ENCODE data around the gene PRPS1. TPM values are rescaled to one million over a fixed set of nuclear protein-coding genes. Genes with fewer than 3 reads are reported as not detected.
A peak's percentile ranks its signal among the peaks of the same experiment; 100 is the strongest.

Gene PRPS1
- total and polyA plus RNA-seq, 5 donors from 2014 or later: 49.6 to 69.4 (median 57.9) TPM

GRCh38 chrX:107699616-107700015, 71.3 kb downstream of the PRPS1 start:
- Mint-ChIP-seq H3K9me3 (no peaks in the 10 kb centered on the region), H3K4me1 (peaks cover 9 to 19% (median 9%) of the 10 kb centered on the region in 4 donors), H3K4me3 (no peak overlapping the region), H3K27ac (peak overlapping the region in 1 of 3 donors; percentile 59), H3K36me3 (no peaks in the 10 kb centered on the region), H3K27me3 (no peaks in the 10 kb centered on the region)
- Histone ChIP-seq H3K9me3 (ENCODE audit: control insufficient read depth in 2 of 2, low read length in 2 of 2) (no peaks in the 10 kb centered on the region), H3K36me3 (ENCODE audit: control insufficient read depth, insufficient read depth, low read length) (no peaks in the 10 kb centered on the region), H3K4me3 (ENCODE audit: low read depth, low read length) (no peak overlapping the region), H3K27ac (ENCODE audit: insufficient read depth, low read length, poor library complexity, severe bottlenecking) (no peak overlapping the region), H3K4me1 (ENCODE audit: control insufficient read depth, insufficient read depth, low read length, poor library complexity, severe bottlenecking) (no peaks in the 10 kb centered on the region), H3K27me3 (ENCODE audit: control insufficient read depth, insufficient read depth, low read length) (no peaks in the 10 kb centered on the region)
- DNase-seq: no peak
- ATAC-seq (ENCODE audit: low read depth in 2 of 2): no peak

- peak overlapping the region in 1 of 3 donors; percentile 59 for H3K27ac Mint-ChIP-seq
Measured at GRCh38 chrX:107700317-107700774, 72.0 kb downstream of the PRPS1 start.

More at GRCh38 chrX:107700317-107700774, 72.0 kb downstream of the PRPS1 start:
- Mint-ChIP-seq H3K4me3 (no peak overlapping the region), H3K9me3 (no peaks in the 10 kb centered on the region), H3K36me3 (no peaks in the 10 kb centered on the region), H3K27me3 (no peaks in the 10 kb centered on the region), H3K4me1 (peaks cover 9 to 19% (median 9%) of the 10 kb centered on the region in 4 donors)
- no peak overlapping the region for H3K4me3 ChIP-seq (ENCODE audit: low read depth, low read length)
- H3K27me3 ChIP-seq (ENCODE audit: control insufficient read depth, insufficient read depth, low read length): no peaks in the 10 kb centered on the region
- no peaks in the 10 kb centered on the region for H3K4me1 ChIP-seq (ENCODE audit: control insufficient read depth, insufficient read depth, low read length, poor library complexity, severe bottlenecking)
- ATAC-seq (ENCODE audit: low read depth in 2 of 2) (no peak), DNase-seq (no peak)
- no peaks in the 10 kb centered on the region for H3K36me3 ChIP-seq (ENCODE audit: control insufficient read depth, insufficient read depth, low read length)
- no peaks in the 10 kb centered on the region for H3K9me3 ChIP-seq (ENCODE audit: control insufficient read depth in 2 of 2, low read length in 2 of 2)
- H3K27ac ChIP-seq (ENCODE audit: insufficient read depth, low read length, poor library complexity, severe bottlenecking): no peak overlapping the region

Other genes with a start within 250 kb of the PRPS1 start
- gene FRMPD3, start 178.9 kb upstream of the PRPS1 start, total RNA-seq: not detected
- not detected for gene FRMPD3, start 178.9 kb upstream of the PRPS1 start, polyA plus RNA-seq
- 2,718 TPM for gene TSC22D3, start 147.3 kb downstream of the PRPS1 start, total RNA-seq
- gene TSC22D3, start 147.3 kb downstream of the PRPS1 start, polyA plus RNA-seq: 1,000 to 10,000 TPM in 2 of 4 donors, 100 to 1,000 TPM in 2; 624 to 1,092 (median 913) TPM
- not detected for gene NCBP2L, start 149.2 kb downstream of the PRPS1 start, total RNA-seq
- gene NCBP2L, start 149.2 kb downstream of the PRPS1 start, polyA plus RNA-seq: not detected
- gene MID2, start 197.4 kb downstream of the PRPS1 start, total RNA-seq: 6.6 TPM
- gene MID2, start 197.4 kb downstream of the PRPS1 start, polyA plus RNA-seq: 1 to 10 TPM; 2.3 to 6.5 (median 5.2) TPM

Data from CD4-positive, CD25-positive, alpha-beta regulatory T cell (primary cell).